HEK293 (cell line): ENCODE data around the gene MYLK.

Experiments used
- CTCF ChIA-PET: fragments of 350-600 bp; formaldehyde crosslinking; extraction: SDS; loops from one replicate; lab custom pipeline; 2021; ENCODE audit warnings: antibody characterized with exemption; lab: Yijun Ruan, JAX
- POLR2A ChIA-PET: fragments of 300-600 bp; formaldehyde crosslinking; extraction: SDS; loops from one replicate; lab custom pipeline; 2020; ENCODE audit warnings: antibody characterized with exemption, inconsistent platforms; lab: Yijun Ruan, JAX
- H3K27ac ChIP-seq: fragments of 200-500 bp; sonication (Bioruptor generic); 2 replicates; pipeline ENCODE4 v1.5.1; 2014; ENCODE audit warnings: low read depth, low read length, control low read depth, inconsistent platforms; ENCODE audit errors: extremely low read depth
- H3K36me3 ChIP-seq, 2 experiments: fragments of 200-500 bp in 1 of 2; sonication (Bioruptor generic) in 1 of 2; 1 replicate in 1 of 2; 2 replicates in 1 of 2; pipeline ENCODE4 v1.5.1; 2014 to 2017; ENCODE audit warnings: inconsistent platforms in 2 of 2, low read length in 2 of 2; ENCODE audit not compliant: control insufficient read depth in 2 of 2, insufficient read depth in 1 of 2
- H3K4me1 ChIP-seq: fragments of 200-500 bp; sonication (Bioruptor generic); 2 replicates; pipeline ENCODE4 v1.5.1; 2014; ENCODE audit warnings: mild to moderate bottlenecking, low read length, inconsistent platforms; ENCODE audit not compliant: control insufficient read depth, insufficient read depth
- H3K4me3 ChIP-seq: 2 replicates; pipeline ENCODE4 v1.5.1; 2011; ENCODE audit warnings: low read depth, mild to moderate bottlenecking, control low read depth, low read length, moderate library complexity
- H3K9me3 ChIP-seq: fragments of 200-500 bp; sonication (Bioruptor generic); 2 replicates; pipeline ENCODE4 v1.5.1; 2014; ENCODE audit warnings: low read depth, low read length, inconsistent platforms; ENCODE audit not compliant: control insufficient read depth, insufficient read depth
- HOXD13 ChIP-seq: sonication (generic); formaldehyde crosslinking; IDR thresholded peaks from 2 replicates; pipeline ENCODE4 v1.8.0; 2022; ENCODE audit warnings: missing genetic modification reagents, borderline replicate concordance
- KLF16 ChIP-seq: fragments of 450-650 bp; formaldehyde crosslinking; IDR thresholded peaks from 2 replicates; pipeline ENCODE4 v1.5.1; 2017; ENCODE audit warnings: missing biosample characterization, missing genetic modification characterization
- PRDM4 ChIP-seq: fragments of 450-650 bp; formaldehyde crosslinking; IDR thresholded peaks from 2 replicates; pipeline ENCODE4 v1.5.1; 2017; ENCODE audit warnings: missing biosample characterization, missing genetic modification characterization
- TCF7L2 ChIP-seq: IDR thresholded peaks from 2 replicates; pipeline ENCODE4 v1.6.1; 2011; ENCODE audit warnings: low read depth, mild to moderate bottlenecking, inconsistent platforms, low read length, moderate library complexity, borderline replicate concordance
- ZFP37 ChIP-seq: fragments of 450-650 bp; formaldehyde crosslinking; IDR thresholded peaks from 2 replicates; pipeline ENCODE4 v1.5.1; 2016; ENCODE audit warnings: missing biosample characterization, missing genetic modification characterization
- ZFP69B ChIP-seq: fragments of 450-650 bp; formaldehyde crosslinking; IDR thresholded peaks from 2 replicates; pipeline ENCODE4 v1.5.1; 2016; ENCODE audit warnings: missing biosample characterization, missing genetic modification characterization
- ZNF132 ChIP-seq: fragments of 450-650 bp; formaldehyde crosslinking; IDR thresholded peaks from 2 replicates; pipeline ENCODE4 v1.5.1; 2017; ENCODE audit warnings: missing biosample characterization, missing genetic modification characterization, borderline replicate concordance
- ZNF148 ChIP-seq: fragments of 450-650 bp; formaldehyde crosslinking; IDR thresholded peaks from 2 replicates; pipeline ENCODE4 v1.5.0; 2017; ENCODE audit warnings: missing biosample characterization, missing genetic modification characterization, borderline replicate concordance
- ZNF292 ChIP-seq: fragments of 450-650 bp; formaldehyde crosslinking; IDR thresholded peaks from 2 replicates; pipeline ENCODE4 v1.5.1; 2016; ENCODE audit warnings: low read depth, missing biosample characterization, missing genetic modification characterization, borderline replicate concordance
- ZNF48 ChIP-seq: fragments of 450-650 bp; formaldehyde crosslinking; IDR thresholded peaks from 2 replicates; pipeline ENCODE4 v1.5.1; 2016; ENCODE audit warnings: missing biosample characterization, missing genetic modification characterization
- ZNF513 ChIP-seq: fragments of 450-650 bp; IDR thresholded peaks from 2 replicates; pipeline ENCODE4 v1.5.1; 2018; ENCODE audit warnings: missing biosample characterization, missing genetic modification characterization
- ZNF558 ChIP-seq: fragments of 450-650 bp; formaldehyde crosslinking; IDR thresholded peaks from 2 replicates; pipeline ENCODE4 v1.5.1; 2016; ENCODE audit warnings: missing biosample characterization, missing genetic modification characterization
- ZNF585B ChIP-seq: fragments of 450-650 bp; formaldehyde crosslinking; IDR thresholded peaks from 2 replicates; pipeline ENCODE4 v1.5.1; 2016; ENCODE audit warnings: missing biosample characterization, missing genetic modification characterization
- ZNF623 ChIP-seq: fragments of 450-650 bp; formaldehyde crosslinking; IDR thresholded peaks from 2 replicates; pipeline ENCODE4 v1.5.1; 2016; ENCODE audit warnings: missing biosample characterization, missing genetic modification characterization
- ZNF777 ChIP-seq: fragments of 450-650 bp; formaldehyde crosslinking; IDR thresholded peaks from 2 replicates; pipeline ENCODE4 v1.5.1; 2017; ENCODE audit warnings: missing biosample characterization, missing genetic modification characterization, borderline replicate concordance
- ZSCAN16 ChIP-seq: fragments of 450-650 bp; formaldehyde crosslinking; IDR thresholded peaks from 2 replicates; pipeline ENCODE4 v1.5.1; 2016; ENCODE audit warnings: missing biosample characterization, missing genetic modification characterization

The MYLK gene

DNA sequence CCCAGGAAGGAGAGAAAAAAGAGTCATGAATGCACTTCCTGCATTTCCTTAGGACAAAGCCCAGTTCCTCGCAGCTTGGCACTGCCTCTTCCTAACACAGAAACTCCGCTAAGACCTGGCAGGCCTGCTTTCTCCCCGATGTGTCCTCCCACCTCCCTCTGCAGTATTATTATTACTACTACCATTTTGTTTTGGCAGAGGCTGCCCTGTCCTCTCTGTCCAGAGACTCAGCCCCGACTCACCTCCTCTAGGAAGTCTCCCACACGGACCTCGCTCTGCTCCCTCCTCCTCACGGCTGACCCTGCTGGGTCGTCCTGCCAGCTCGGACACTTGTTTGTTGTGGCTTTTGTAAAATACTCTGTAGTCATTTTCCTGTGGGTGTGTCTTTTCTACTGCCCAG, 192.1 kb downstream of the MYLK start:
- ChIA-PET CTCF (interaction anchor here (1.0 kb wide), 1 partner anchor 40 kb away, joined by 4 read pairs; no protein-coding TSS in a partner anchor), POLR2A (no interaction called here)
- Histone ChIP-seq H3K9me3 (no peaks in the 10 kb centered on the region), H3K4me1 (no peaks in the 10 kb centered on the region), H3K27ac (no peak overlapping the region), H3K36me3 (peaks cover 0 to 4% of the 10 kb centered on the region in 2 experiments; a peak in 1 of 3 replicates), H3K4me3 (no peak overlapping the region)
- no peak for TF ChIP-seq ZNF585B (tag by site-specific recombination)
- no peak for TF ChIP-seq ZNF558
- TF ChIP-seq TCF7L2, result no peak
- TF ChIP-seq ZNF623 (tag by site-specific recombination), result no peak
- TF ChIP-seq ZNF292 (tag by site-specific recombination), result no peak
- TF ChIP-seq KLF16 (tag by site-specific recombination), result no peak
- TF ChIP-seq ZNF148 (tag by site-specific recombination), result no peak
- no peak for TF ChIP-seq ZNF48
- no peak for TF ChIP-seq ZNF132

DNA sequence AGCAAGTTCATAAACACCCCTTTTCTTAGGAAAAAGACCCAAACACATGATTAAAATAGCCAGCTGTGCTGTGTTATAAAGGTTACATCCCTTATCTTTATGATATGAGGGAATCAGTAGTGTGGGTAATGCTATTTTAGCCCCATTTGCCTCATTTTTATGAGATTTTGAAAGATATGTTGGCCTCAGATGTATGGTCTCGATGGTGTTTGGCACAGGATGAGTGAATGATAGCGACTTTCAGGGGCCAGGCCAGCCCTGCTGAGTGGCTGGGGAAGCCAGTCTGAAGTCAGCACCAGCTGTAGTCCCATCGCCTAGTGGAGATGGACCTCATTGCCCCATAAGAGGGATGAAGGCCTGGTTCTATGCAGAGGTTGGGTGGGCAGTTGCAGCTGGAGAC, 194.3 kb downstream of the MYLK start:
- Histone ChIP-seq H3K27ac (no peak overlapping the region), H3K4me3 (no peak overlapping the region), H3K9me3 (no peaks in the 10 kb centered on the region), H3K36me3 (peaks cover 0 to 4% of the 10 kb centered on the region in 2 experiments; a peak in 1 of 3 replicates), H3K4me1 (no peaks in the 10 kb centered on the region)
- ChIA-PET POLR2A (no interaction called here), CTCF (interaction anchor here (0.7 to 2.4 kb wide), 3 partner anchors 12 to 48 kb away, joined by 3 to 11 read pairs (median 6); no protein-coding TSS in a partner anchor)
- TF ChIP-seq ZNF777 (tag by site-specific recombination), result no peak

GRCh38 chr3:123688241-123688747, 195.8 kb downstream of the MYLK start:
- Histone ChIP-seq H3K36me3 (peaks cover 0 to 4% of the 10 kb centered on the region in 2 experiments; a peak in 1 of 3 replicates), H3K4me1 (no peaks in the 10 kb centered on the region), H3K4me3 (no peak overlapping the region), H3K27ac (no peak overlapping the region), H3K9me3 (no peaks in the 10 kb centered on the region)
- ChIA-PET CTCF (interaction anchor here (0.6 to 0.9 kb wide), 2 partner anchors 18 to 47 kb away, joined by 3 read pairs; no protein-coding TSS in a partner anchor), POLR2A (no interaction called here)
- TF ChIP-seq PRDM4, result no peak
- TF ChIP-seq ZNF292 (tag by site-specific recombination), result no peak
- no peak for TF ChIP-seq HOXD13 (CRISPR knock-in tag)
- no peak for TF ChIP-seq ZFP69B (tag by site-specific recombination)
- no peak for TF ChIP-seq ZSCAN16 (tag by site-specific recombination)
- TF ChIP-seq ZNF513 (tag by site-specific recombination), result no peak
- TF ChIP-seq ZFP37 (tag by site-specific recombination), result no peak
